SH-SY5Y (cell line): ENCODE results near the gene CHD2.

Source experiments
- GATA2 ChIP-seq: IDR thresholded peaks from 2 replicates; pipeline ENCODE4 v1.6.1; 2011; ENCODE audit warnings: mild to moderate bottlenecking, low read depth, low read length
- GATA3 ChIP-seq: IDR thresholded peaks from 2 replicates; pipeline ENCODE4 v1.6.1; 2011; ENCODE audit warnings: low read depth, mild to moderate bottlenecking, low read length, moderate library complexity

DNA sequence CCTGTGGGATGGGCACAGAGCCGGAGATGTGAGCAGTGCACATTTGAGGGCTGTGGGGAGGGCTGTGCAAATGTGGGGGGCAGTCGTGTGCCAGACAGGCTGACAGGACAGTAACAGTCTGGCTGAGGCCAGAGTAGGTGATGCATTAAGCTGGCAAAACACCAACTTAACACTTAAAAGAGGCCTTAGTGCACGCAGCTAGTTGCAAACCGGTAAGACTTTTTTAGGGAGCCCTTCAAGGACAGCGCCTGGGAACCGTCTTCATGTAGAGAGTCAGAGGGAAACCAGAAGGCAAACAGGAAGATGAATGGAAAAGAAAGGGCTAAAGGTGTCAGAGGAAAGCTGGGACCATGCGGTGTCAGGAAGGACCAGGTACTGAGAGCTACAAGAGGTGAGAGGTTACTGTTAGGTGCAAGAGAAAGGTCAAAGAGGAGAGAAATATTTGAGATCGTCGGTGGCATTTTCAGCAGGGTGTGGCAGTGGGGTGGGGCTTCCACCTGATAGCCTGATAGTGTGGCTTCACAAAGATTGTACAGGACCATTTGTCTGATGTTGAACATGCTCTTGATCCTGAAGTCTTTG lies 30.0 kb upstream of the CHD2 start:
- TF ChIP-seq GATA2: no peak
- no peak for TF ChIP-seq GATA3
